H1 (cell line): ENCODE measurements around the gene PBXIP1.
A peak's percentile ranks its signal among the peaks of the same experiment; 100 is the strongest.

Experiments
- CEBPB ChIP-seq: IDR thresholded peaks from 2 replicates; pipeline ENCODE4 v1.6.1; 2012; ENCODE audit warnings: low read depth, low read length
- EGR1 ChIP-seq: IDR thresholded peaks from 2 replicates; pipeline ENCODE4 v1.6.1; 2011; ENCODE audit warnings: low read depth, low read length, borderline replicate concordance
- EZH2 ChIP-seq: fragments of 200-600 bp; sonication (generic); IDR thresholded peaks from 2 replicates; pipeline ENCODE4 v1.7.1; 2012; ENCODE audit warnings: low read depth, mild to moderate bottlenecking, moderate library complexity, low read length, inconsistent platforms; ENCODE audit not compliant: severe bottlenecking
- POLR2A ChIP-seq, 2 experiments: IDR thresholded peaks; 1 replicate in 1 of 2; 2 replicates in 1 of 2; pipeline ENCODE4 v1.6.1; 2011; ENCODE audit warnings: low read depth in 2 of 2, low read length in 2 of 2, mild to moderate bottlenecking in 2 of 2; ENCODE audit errors: control extremely low read depth in 1 of 2
- SIN3A ChIP-seq, 2 experiments: IDR thresholded peaks in 1 of 2; conservative IDR thresholded peaks in 1 of 2; 2 replicates each; pipeline ENCODE4 v1.6.1; 2011 to 2012; ENCODE audit warnings: low read length in 2 of 2, improper control_type of control experiment in 1 of 2, low read depth in 1 of 2, mild to moderate bottlenecking in 1 of 2
- SIX5 ChIP-seq: IDR thresholded peaks from 2 replicates; pipeline ENCODE4 v1.6.1; 2011; ENCODE audit warnings: mild to moderate bottlenecking, low read depth, low read length
- SP4 ChIP-seq: IDR thresholded peaks from 2 replicates; pipeline ENCODE4 v1.6.1; 2012; ENCODE audit warnings: low read length, inconsistent platforms
- TF ChIP-seq, protein P1 (sequence below): IDR thresholded peaks from 2 replicates; pipeline ENCODE4 v1.6.1; 2011; ENCODE audit warnings: low read depth, mild to moderate bottlenecking, low read length; ENCODE audit not compliant: insufficient read depth
- TF ChIP-seq, protein P2 (sequence below), 3 experiments: IDR thresholded peaks; 1 replicate in 2 of 3; 2 replicates in 1 of 3; pipeline versions ENCODE4 v1.5.1 to v1.6.1; 2011; ENCODE audit warnings: low read length in 3 of 3, mild to moderate bottlenecking in 3 of 3, inconsistent platforms in 2 of 3, low read depth in 1 of 3, moderate library complexity in 1 of 3; ENCODE audit not compliant: insufficient read depth in 1 of 3; ENCODE audit errors: control extremely low read depth in 1 of 3
- TF ChIP-seq, protein P3 (sequence below): IDR thresholded peaks from 2 replicates; pipeline ENCODE4 v1.6.1; 2012; ENCODE audit warnings: low read length, inconsistent platforms

DNA sequence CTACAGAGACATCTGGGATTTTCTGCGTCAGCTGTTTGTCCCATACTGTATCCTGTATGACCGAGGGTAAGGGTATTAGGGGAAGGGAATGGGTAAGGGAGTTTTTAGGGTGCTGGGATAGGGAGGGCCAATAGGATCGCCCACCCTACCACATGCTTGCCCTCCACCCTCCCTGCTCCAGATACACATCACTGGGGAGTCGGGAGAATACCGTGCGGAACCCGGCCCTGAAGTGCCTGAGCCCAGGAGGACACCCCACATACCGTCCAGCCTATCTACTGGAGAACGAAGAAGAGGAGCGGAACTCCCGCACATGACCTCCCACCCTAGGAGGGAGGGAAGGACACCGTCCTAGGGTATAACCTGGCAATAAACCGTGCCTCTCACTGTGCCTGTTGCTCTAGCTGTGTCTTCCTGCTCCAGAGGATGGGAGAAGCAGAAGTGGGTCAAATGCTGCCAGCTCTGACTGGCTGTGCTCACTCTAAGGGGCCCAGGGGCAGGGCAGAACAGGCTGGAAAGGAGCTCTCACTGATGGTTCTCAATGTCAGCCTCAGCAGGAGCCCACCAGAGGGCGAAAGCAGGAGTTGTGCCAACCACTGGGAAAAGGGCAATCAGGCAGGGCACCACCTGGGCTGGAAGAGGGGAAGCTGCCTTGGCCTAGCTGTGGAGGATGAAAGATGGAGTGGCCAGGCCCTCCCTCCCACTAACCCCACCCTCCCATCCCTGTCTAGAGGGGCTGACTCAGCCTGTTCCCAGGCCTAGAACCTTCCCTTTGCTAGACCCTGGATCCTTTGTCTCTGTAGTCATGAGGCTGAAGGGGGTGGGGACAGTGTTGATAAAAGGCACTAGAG lies 37.0 kb upstream of the PBXIP1 start:
- TF ChIP-seq POLR2A (IDR thresholded peaks at IDR 0.05; ENCODE audit: control extremely low read depth in 1 of 2, low read depth in 2 of 2, low read length in 2 of 2): peak; percentile 51 to 61
- no peak for TF ChIP-seq SIN3A (conservative IDR thresholded peaks at IDR 0.05 in 1 of 2, IDR thresholded peaks at IDR 0.05 in 1 of 2; ENCODE audit: low read depth in 1 of 2, low read length in 2 of 2)
- no peak for TF ChIP-seq EZH2
- TF ChIP-seq, protein P1, sequence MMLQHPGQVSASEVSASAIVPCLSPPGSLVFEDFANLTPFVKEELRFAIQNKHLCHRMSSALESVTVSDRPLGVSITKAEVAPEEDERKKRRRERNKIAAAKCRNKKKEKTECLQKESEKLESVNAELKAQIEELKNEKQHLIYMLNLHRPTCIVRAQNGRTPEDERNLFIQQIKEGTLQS: no peak
- TF ChIP-seq, protein P2, sequence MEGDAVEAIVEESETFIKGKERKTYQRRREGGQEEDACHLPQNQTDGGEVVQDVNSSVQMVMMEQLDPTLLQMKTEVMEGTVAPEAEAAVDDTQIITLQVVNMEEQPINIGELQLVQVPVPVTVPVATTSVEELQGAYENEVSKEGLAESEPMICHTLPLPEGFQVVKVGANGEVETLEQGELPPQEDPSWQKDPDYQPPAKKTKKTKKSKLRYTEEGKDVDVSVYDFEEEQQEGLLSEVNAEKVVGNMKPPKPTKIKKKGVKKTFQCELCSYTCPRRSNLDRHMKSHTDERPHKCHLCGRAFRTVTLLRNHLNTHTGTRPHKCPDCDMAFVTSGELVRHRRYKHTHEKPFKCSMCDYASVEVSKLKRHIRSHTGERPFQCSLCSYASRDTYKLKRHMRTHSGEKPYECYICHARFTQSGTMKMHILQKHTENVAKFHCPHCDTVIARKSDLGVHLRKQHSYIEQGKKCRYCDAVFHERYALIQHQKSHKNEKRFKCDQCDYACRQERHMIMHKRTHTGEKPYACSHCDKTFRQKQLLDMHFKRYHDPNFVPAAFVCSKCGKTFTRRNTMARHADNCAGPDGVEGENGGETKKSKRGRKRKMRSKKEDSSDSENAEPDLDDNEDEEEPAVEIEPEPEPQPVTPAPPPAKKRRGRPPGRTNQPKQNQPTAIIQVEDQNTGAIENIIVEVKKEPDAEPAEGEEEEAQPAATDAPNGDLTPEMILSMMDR (IDR thresholded peaks at IDR 0.05; ENCODE audit: control extremely low read depth in 1 of 3, insufficient read depth in 1 of 3, low read depth in 1 of 3, low read length in 3 of 3): peak; percentile 45 to 51 (median 48)
- no peak for TF ChIP-seq SIX5
- TF ChIP-seq EGR1: no peak
- TF ChIP-seq, protein P3, sequence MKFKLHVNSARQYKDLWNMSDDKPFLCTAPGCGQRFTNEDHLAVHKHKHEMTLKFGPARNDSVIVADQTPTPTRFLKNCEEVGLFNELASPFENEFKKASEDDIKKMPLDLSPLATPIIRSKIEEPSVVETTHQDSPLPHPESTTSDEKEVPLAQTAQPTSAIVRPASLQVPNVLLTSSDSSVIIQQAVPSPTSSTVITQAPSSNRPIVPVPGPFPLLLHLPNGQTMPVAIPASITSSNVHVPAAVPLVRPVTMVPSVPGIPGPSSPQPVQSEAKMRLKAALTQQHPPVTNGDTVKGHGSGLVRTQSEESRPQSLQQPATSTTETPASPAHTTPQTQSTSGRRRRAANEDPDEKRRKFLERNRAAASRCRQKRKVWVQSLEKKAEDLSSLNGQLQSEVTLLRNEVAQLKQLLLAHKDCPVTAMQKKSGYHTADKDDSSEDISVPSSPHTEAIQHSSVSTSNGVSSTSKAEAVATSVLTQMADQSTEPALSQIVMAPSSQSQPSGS: no peak
- TF ChIP-seq CEBPB: no peak
- TF ChIP-seq SP4: no peak
